ENCODE measurements around the gene CMYA5.
A peak's percentile ranks its signal among the peaks of the same experiment; 100 is the strongest.

The CMYA5 gene

DNA sequence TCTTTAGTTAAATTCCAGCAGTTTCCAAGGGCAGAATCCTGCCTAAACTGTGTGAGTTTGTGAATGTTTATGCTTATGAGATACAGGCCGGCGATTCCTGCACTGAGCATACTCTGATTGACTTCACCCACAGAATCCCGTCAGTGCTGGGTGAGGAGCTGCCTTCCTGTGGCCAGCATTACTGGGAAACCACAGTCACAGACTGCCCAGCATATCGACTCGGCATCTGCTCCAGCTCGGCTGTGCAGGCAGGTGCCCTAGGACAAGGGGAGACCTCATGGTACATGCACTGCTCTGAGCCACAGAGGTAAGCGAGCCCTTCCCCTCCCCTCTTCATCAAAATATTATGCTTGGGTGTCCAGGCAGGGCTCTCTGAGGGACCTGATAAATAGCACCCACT, 103.7 kb downstream of the CMYA5 start:
- Histone ChIP-seq H3K4me3 (ENCODE audit: low read depth, low read length) (no peak overlapping the region), H3K27ac (no peak overlapping the region), H3K27me3 (replicated peaks) (no peaks in the 10 kb centered on the region), H3K36me3 (replicated peaks) (no peaks in the 10 kb centered on the region)
- no peak for DNase-seq
- TF ChIP-seq, protein P1, sequence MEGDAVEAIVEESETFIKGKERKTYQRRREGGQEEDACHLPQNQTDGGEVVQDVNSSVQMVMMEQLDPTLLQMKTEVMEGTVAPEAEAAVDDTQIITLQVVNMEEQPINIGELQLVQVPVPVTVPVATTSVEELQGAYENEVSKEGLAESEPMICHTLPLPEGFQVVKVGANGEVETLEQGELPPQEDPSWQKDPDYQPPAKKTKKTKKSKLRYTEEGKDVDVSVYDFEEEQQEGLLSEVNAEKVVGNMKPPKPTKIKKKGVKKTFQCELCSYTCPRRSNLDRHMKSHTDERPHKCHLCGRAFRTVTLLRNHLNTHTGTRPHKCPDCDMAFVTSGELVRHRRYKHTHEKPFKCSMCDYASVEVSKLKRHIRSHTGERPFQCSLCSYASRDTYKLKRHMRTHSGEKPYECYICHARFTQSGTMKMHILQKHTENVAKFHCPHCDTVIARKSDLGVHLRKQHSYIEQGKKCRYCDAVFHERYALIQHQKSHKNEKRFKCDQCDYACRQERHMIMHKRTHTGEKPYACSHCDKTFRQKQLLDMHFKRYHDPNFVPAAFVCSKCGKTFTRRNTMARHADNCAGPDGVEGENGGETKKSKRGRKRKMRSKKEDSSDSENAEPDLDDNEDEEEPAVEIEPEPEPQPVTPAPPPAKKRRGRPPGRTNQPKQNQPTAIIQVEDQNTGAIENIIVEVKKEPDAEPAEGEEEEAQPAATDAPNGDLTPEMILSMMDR (IDR thresholded peaks at IDR 0.05; ENCODE audit: low read depth, low read length, missing control alignments), result no peak
- in situ Hi-C loops (cut with HindIII; ENCODE audit: low pct_ligation_motif_present, low sequenced_read_pairs), result no loop called here

DNA sequence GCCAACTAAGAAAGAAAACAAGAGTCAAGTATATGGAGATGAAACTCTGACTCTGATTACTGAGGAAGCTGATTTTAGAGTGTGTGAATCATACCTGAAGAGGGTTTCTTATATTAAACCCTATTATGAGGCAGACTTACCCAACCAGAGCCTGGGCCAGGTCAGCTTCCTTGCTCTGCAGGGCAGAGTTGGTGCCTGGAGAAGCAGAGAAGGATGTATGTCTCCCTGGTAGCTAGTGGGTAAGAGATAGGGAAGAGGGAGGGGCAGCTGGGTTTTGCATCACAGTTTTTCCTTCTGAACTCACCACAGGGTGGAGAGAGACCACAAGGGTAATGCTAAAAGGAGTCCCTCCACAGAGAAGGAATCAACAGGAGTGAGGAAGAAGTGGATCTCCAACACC, 104.1 kb downstream of the CMYA5 start:
- Histone ChIP-seq H3K4me3 (ENCODE audit: low read depth, low read length) (no peak overlapping the region), H3K27ac (no peak overlapping the region), H3K36me3 (replicated peaks) (no peaks in the 10 kb centered on the region), H3K27me3 (replicated peaks) (no peaks in the 10 kb centered on the region)
- no peak for DNase-seq
- TF ChIP-seq, protein P1 (IDR thresholded peaks at IDR 0.05; ENCODE audit: low read depth, low read length, missing control alignments), result no peak
- in situ Hi-C loops (cut with HindIII; ENCODE audit: low pct_ligation_motif_present, low sequenced_read_pairs), result no loop called here

GRCh38 chr5:79794347-79794746, 104.7 kb downstream of the CMYA5 start:
- TF ChIP-seq, protein P1 (IDR thresholded peaks at IDR 0.05; ENCODE audit: low read depth, low read length, missing control alignments), result no peak
- Histone ChIP-seq H3K36me3 (replicated peaks) (no peaks in the 10 kb centered on the region), H3K27me3 (replicated peaks) (no peaks in the 10 kb centered on the region), H3K27ac (no peak overlapping the region), H3K4me3 (ENCODE audit: low read depth, low read length) (no peak overlapping the region)
- DNase-seq, result no peak
- in situ Hi-C loops (cut with HindIII; ENCODE audit: low pct_ligation_motif_present, low sequenced_read_pairs), result no loop called here

DNA sequence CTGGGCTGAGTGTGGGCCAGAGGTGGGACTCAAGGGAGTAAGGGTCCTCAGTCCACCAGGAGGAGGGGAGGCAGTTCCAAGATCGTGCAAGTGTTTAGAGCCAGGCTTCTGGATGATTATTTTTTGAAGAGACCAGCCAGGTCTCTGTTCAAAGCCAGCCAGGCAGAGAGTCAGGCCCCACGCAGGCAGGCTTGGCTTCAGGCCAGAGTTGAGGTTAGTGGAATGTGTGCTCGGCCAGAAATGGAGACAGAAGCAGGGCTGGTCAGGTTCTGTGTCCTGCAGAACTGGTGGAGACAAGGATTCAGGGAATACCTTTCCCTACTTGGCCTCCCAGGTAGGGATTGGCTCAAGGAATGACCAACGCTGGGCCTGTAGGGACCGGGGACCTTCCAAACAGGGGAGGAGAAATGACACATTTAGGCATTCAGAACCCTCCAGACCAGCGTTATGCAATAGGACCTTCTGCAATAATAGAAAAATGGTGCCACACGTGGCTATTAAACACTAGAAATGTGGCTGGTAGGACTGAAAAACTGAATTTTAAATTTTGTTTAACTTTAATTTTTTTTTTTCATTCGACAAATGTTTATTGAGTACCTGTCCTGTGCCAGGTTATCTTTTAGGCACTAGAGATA, 106.2 kb downstream of the CMYA5 start:
- DNase-seq, result peak; percentile 16
- in situ Hi-C loops (cut with HindIII; ENCODE audit: low pct_ligation_motif_present, low sequenced_read_pairs), result no loop called here

GRCh38 chr5:79798893-79799590, 109.4 kb downstream of the CMYA5 start:
- no peaks in the 10 kb centered on the region for H3K27me3 ChIP-seq (replicated peaks)
- DNase-seq, result no peak
- no peak overlapping the region for H3K4me3 ChIP-seq (ENCODE audit: low read depth, low read length)
- H3K36me3 ChIP-seq (replicated peaks), result no peaks in the 10 kb centered on the region
- no peak overlapping the region for H3K27ac ChIP-seq
- TF ChIP-seq, protein P1 (IDR thresholded peaks at IDR 0.05; ENCODE audit: low read depth, low read length, missing control alignments), result no peak
- in situ Hi-C loops (cut with HindIII; ENCODE audit: low pct_ligation_motif_present, low sequenced_read_pairs), result no loop called here

More for the DNA sequence above, 106.2 kb downstream of the CMYA5 start:
- H3K36me3 ChIP-seq (replicated peaks), result no peaks in the 10 kb centered on the region
- H3K27me3 ChIP-seq (replicated peaks), result no peaks in the 10 kb centered on the region
- TF ChIP-seq, protein P1 (IDR thresholded peaks at IDR 0.05; ENCODE audit: low read depth, low read length, missing control alignments), result no peak
- H3K4me3 ChIP-seq (ENCODE audit: low read depth, low read length), result no peak overlapping the region
- no peak overlapping the region for H3K27ac ChIP-seq

Data from brain microvascular endothelial cell (primary cell).